T-helper 1 cell (primary cell): ENCODE measurements around the gene HDAC11.
A peak's percentile ranks its signal among the peaks of the same experiment; 100 is the strongest.
"Not testable (repeated sequence)": the region's sequence is repeated elsewhere in the genome, so short reads cannot be mapped to it uniquely, and the experiment has no call there.

Source experiments
- DNase-seq, 5 donors: peaks; one replicate each; pipeline ENCODE4 v3.0.0-alpha.2; 2012 to 2020
- total RNA-seq, 4 donors: gene quantifications; one replicate each; lab custom pipeline; 2026; lab: John Stamatoyannopoulos, UW

The HDAC11 gene
- total RNA-seq = 3.7 to 7.5 (median 4.5) reads per million in 4 donors

- peak; percentile 96 to 98 (median 98) for DNase-seq
These were observed at the start of gene HDAC11 for GRCh38 chr3:13479582-13480339. Gene HDAC11 (plus strand): TSS chr3:13480306. CDS start chr3:13480348, 42 bp downstream.

GRCh38 chr3:13430411-13430875, 49.7 kb upstream of the HDAC11 start:
- not testable (repeated sequence) for DNase-seq

- DNase-seq = no peak
These were observed 48.0 kb upstream of the HDAC11 start for GRCh38 chr3:13432093-13432492.

GRCh38 chr3:13433912-13434311, 46.2 kb upstream of the HDAC11 start:
- no peak for DNase-seq

GRCh38 chr3:13436213-13436612, 43.9 kb upstream of the HDAC11 start:
- not testable (repeated sequence) for DNase-seq

- no peak for DNase-seq
These were observed 39.8 kb upstream of the HDAC11 start for GRCh38 chr3:13440204-13440817.

- DNase-seq = not testable (repeated sequence)
These were observed 37.2 kb upstream of the HDAC11 start for GRCh38 chr3:13442882-13443281.

GRCh38 chr3:13451301-13451673, 28.8 kb upstream of the HDAC11 start:
- DNase-seq = peak in 3 of 5 donors; percentile 12 to 17 (median 16)

GRCh38 chr3:13452490-13453335, 27.4 kb upstream of the HDAC11 start:
- peak in 4 of 5 donors; percentile 11 to 59 (median 36) for DNase-seq

GRCh38 chr3:13455644-13456043, 24.5 kb upstream of the HDAC11 start:
- no peak for DNase-seq

GRCh38 chr3:13457593-13457992, 22.5 kb upstream of the HDAC11 start:
- DNase-seq = no peak

- DNase-seq = no peak
These were observed 20.3 kb upstream of the HDAC11 start for GRCh38 chr3:13459605-13460340.

- no peak for DNase-seq
These were observed 19.8 kb upstream of the HDAC11 start for GRCh38 chr3:13460341-13460736.

- DNase-seq = peak; percentile 47 to 74 (median 71)
These were observed 18.7 kb upstream of the HDAC11 start for GRCh38 chr3:13461169-13462124.

GRCh38 chr3:13462125-13462629, 17.9 kb upstream of the HDAC11 start:
- DNase-seq = no peak

- DNase-seq = no peak
These were observed 17.3 kb upstream of the HDAC11 start for GRCh38 chr3:13462822-13463221.

- DNase-seq = no peak
These were observed 16.3 kb upstream of the HDAC11 start for GRCh38 chr3:13463618-13464400.

- no peak for DNase-seq
These were observed 14.8 kb upstream of the HDAC11 start for GRCh38 chr3:13465236-13465873.

GRCh38 chr3:13466781-13467180, 13.3 kb upstream of the HDAC11 start:
- no peak for DNase-seq
